ENCODE data around the gene KCNK2.

The KCNK2 gene

GRCh38 chr1:215082532-215083382, at the start of gene KCNK2:
TSS of gene KCNK2 (plus strand) at chr1:215082737. CDS start at chr1:215083386, 649 bp downstream.
- DNase-seq (ENCODE audit: low read depth in 2 of 3, low spot score in 2 of 3): no peak

- no peak for DNase-seq (ENCODE audit: low read depth in 2 of 3, low spot score in 2 of 3)
These were observed 49.5 kb upstream of the KCNK2 start for GRCh38 chr1:215032911-215033526.

GRCh38 chr1:215040190-215040589, 42.3 kb upstream of the KCNK2 start:
- DNase-seq (ENCODE audit: low read depth in 2 of 3, low spot score in 2 of 3): no peak

- no peak for DNase-seq (ENCODE audit: low read depth in 2 of 3, low spot score in 2 of 3)
These were observed 39.1 kb upstream of the KCNK2 start for GRCh38 chr1:215043401-215043800.

- DNase-seq (ENCODE audit: low read depth in 2 of 3, low spot score in 2 of 3): no peak
These were observed 38.4 kb upstream of the KCNK2 start for GRCh38 chr1:215044151-215044550.

- no peak for DNase-seq (ENCODE audit: low read depth in 2 of 3, low spot score in 2 of 3)
These were observed 36.7 kb upstream of the KCNK2 start for GRCh38 chr1:215045698-215046308.

GRCh38 chr1:215052256-215053015, 30.1 kb upstream of the KCNK2 start:
- no peak for DNase-seq (ENCODE audit: low read depth in 2 of 3, low spot score in 2 of 3)

- no peak for DNase-seq (ENCODE audit: low read depth in 2 of 3, low spot score in 2 of 3)
These were observed 28.3 kb upstream of the KCNK2 start for GRCh38 chr1:215054266-215054665.

- no peak for DNase-seq (ENCODE audit: low read depth in 2 of 3, low spot score in 2 of 3)
These were observed 27.1 kb upstream of the KCNK2 start for GRCh38 chr1:215055281-215055935.

GRCh38 chr1:215056584-215056983, 26.0 kb upstream of the KCNK2 start:
- DNase-seq (ENCODE audit: low read depth in 2 of 3, low spot score in 2 of 3): no peak

GRCh38 chr1:215059947-215060346, 22.6 kb upstream of the KCNK2 start:
- no peak for DNase-seq (ENCODE audit: low read depth in 2 of 3, low spot score in 2 of 3)

GRCh38 chr1:215064327-215064726, 18.2 kb upstream of the KCNK2 start:
- no peak for DNase-seq (ENCODE audit: low read depth in 2 of 3, low spot score in 2 of 3)

GRCh38 chr1:215071078-215071477, 11.5 kb upstream of the KCNK2 start:
- DNase-seq (ENCODE audit: low read depth in 2 of 3, low spot score in 2 of 3): no peak

- DNase-seq (ENCODE audit: low read depth in 2 of 3, low spot score in 2 of 3): no peak
These were observed 6.2 kb upstream of the KCNK2 start for GRCh38 chr1:215076322-215076721.

GRCh38 chr1:215079456-215079855, 3.1 kb upstream of the KCNK2 start:
- no peak for DNase-seq (ENCODE audit: low read depth in 2 of 3, low spot score in 2 of 3)

GRCh38 chr1:215081661-215082531, 641 bp upstream of the KCNK2 start:
- no peak for DNase-seq (ENCODE audit: low read depth in 2 of 3, low spot score in 2 of 3)

- DNase-seq (ENCODE audit: low read depth in 2 of 3, low spot score in 2 of 3): no peak
These were observed 935 bp downstream of the KCNK2 start for GRCh38 chr1:215083383-215083961.

GRCh38 chr1:215084621-215085020, 2.1 kb downstream of the KCNK2 start:
- no peak for DNase-seq (ENCODE audit: low read depth in 2 of 3, low spot score in 2 of 3)

GRCh38 chr1:215087603-215088002, 5.1 kb downstream of the KCNK2 start:
- no peak for DNase-seq (ENCODE audit: low read depth in 2 of 3, low spot score in 2 of 3)

GRCh38 chr1:215094381-215094780, 11.8 kb downstream of the KCNK2 start:
- no peak for DNase-seq (ENCODE audit: low read depth in 2 of 3, low spot score in 2 of 3)

All from activated CD8-positive, alpha-beta memory T cell treated with anti-CD3 and anti-CD28 coated beads for 48 hours (primary cell).